ENCODE results near the gene RALY.
"Not testable (repeated sequence)": the region's sequence is repeated elsewhere in the genome, so short reads cannot be mapped to it uniquely, and the experiment has no call there.

RALY gene

DNA sequence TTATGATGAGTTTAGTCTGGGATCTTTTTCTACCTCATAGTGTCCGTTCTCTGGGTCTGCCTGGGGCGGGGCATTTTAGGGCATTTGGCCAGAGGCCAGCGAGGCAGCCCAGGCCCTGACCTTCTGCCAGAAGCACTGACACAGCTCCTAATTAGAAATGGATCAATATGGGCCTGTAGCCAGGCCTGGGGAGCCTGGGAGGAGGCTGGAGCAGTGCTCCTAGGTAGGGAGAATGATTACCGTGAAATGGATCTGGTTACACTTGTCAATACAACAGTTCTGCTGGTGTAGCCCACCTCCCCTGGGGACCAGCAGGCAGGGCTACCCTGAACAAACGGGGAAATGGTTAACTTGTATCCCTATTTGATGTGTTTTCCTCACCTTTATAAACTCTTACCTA, 23.0 kb downstream of the RALY start:
- no peak for DNase-seq (ENCODE audit: low read depth)

GRCh38 chr20:34017610-34018009, 23.9 kb downstream of the RALY start:
- DNase-seq (ENCODE audit: low read depth) = no peak

DNA sequence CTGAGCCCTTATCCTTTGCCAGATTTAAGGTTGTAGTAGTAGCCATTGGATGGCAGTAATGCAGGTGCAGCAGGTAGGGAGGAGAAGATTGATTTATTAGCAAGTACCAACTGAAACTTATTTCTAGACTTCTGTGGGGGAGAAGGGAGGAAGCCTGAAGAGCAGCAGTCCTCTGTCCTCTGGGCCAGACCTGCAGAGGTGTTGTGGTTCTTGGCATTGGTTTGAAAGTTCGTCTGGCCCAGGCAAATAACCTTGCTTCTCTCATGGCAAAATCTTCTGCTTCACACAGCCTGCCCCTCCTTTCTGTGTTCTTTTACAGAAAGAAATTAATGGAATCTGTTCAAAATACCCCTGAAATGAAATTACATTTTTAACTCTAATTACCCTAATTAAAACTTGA, 24.5 kb downstream of the RALY start:
- no peak for DNase-seq (ENCODE audit: low read depth)

DNA sequence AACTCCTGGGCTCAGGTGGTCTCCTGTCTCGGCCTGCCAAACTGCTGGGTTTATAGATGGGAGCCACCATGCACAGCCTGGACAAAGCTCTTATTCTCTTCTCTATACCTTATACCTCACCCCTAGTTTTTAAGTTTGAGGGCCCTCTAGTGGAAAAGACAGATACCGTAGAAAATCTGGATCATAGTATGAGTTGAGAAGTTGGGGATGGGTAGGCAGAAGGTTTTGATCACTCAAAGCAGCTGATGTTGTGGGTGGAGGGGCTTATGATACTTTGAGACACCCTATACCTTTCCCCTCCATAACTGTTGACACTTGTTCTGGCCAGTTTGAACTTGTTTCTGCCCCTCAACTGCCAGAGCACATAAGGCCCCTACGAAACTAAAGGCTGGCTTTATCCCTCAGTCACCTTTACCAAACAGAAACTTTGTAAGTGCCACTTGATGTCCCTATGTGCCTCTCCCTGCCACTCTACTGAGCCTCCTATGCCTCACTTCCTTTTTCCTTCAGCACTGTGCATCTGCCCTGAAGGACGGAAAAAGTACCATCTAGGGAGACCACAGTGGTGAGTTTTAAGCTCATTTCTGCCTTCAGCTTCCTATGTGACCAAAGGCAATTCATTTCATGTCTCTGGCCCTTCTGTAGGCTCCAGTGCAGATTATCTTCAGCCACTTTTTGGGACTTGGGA, 28.6 kb downstream of the RALY start:
- DNase-seq (ENCODE audit: low read depth) = no peak

DNA sequence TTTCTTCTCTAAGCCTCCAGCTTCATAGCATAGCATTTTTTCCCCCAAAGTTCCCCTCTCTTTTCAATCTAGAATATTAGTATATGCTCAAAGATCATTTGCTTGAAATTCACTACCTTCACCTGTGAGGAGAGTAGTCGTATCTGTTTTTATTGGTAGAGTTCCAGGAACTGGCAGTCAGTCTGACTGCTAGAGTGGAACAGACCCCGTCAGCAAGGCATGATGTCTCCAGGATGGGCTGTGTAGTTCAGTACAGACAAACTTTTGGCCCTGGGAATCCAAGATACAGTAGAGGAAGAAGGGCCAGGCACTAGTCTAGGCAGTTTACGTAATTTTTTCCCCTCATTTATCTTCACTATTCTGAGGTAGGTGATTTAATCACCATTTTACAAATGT, 29.1 kb downstream of the RALY start:
- no peak for DNase-seq (ENCODE audit: low read depth)

GRCh38 chr20:34023937-34024722, 30.4 kb downstream of the RALY start:
- DNase-seq (ENCODE audit: low read depth) = no peak

GRCh38 chr20:34024723-34025351, 31.1 kb downstream of the RALY start:
- DNase-seq (ENCODE audit: low read depth) = no peak

DNA sequence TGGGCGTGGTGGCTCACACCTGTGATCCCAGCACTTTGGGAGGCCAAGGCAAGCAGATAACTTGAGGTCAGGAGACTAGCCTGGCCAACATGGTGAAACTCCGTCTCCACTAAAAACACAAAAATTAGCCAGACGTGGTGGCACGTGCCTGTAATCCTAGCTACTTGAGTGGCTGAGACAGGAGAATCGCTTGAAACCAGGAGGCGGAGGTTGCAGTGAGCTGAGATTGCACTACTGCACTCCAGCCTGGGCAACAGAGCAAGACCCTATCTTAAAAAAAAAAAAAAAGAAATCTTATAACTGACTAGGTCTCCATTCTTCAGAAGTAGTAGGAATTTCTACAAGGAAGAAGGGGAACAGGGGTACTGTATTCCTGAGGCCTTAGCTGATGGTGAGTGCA, 34.3 kb downstream of the RALY start:
- not testable (repeated sequence) for DNase-seq (ENCODE audit: low read depth)

DNA sequence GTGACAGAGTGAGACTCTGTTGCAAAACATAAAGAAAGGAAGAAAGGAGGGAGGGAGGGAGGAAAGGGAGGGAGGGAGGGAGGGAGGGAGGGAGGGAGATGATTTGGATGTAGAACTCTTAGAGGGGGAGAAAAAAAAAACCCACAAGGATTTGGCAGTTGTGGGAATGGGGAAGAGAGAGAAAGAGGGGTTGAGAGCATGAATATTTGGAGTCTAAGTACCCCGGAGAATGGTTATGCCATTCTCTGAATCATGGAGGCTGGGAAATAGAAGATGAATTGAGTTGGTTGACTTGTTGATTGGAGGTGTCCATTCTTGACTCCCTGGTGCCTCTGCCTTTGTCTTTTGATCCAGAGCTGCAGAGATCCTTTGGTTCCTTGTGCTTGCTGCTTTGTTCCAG, 35.7 kb downstream of the RALY start:
- DNase-seq (ENCODE audit: low read depth) = no peak

GRCh38 chr20:34030456-34030855, 36.7 kb downstream of the RALY start:
- no peak for DNase-seq (ENCODE audit: low read depth)

GRCh38 chr20:34033903-34034302, 40.2 kb downstream of the RALY start:
- DNase-seq (ENCODE audit: low read depth) = no peak

GRCh38 chr20:34037121-34037520, 43.4 kb downstream of the RALY start:
- DNase-seq (ENCODE audit: low read depth) = no peak

GRCh38 chr20:34037767-34038166, 44.1 kb downstream of the RALY start:
- no peak for DNase-seq (ENCODE audit: low read depth)

DNA sequence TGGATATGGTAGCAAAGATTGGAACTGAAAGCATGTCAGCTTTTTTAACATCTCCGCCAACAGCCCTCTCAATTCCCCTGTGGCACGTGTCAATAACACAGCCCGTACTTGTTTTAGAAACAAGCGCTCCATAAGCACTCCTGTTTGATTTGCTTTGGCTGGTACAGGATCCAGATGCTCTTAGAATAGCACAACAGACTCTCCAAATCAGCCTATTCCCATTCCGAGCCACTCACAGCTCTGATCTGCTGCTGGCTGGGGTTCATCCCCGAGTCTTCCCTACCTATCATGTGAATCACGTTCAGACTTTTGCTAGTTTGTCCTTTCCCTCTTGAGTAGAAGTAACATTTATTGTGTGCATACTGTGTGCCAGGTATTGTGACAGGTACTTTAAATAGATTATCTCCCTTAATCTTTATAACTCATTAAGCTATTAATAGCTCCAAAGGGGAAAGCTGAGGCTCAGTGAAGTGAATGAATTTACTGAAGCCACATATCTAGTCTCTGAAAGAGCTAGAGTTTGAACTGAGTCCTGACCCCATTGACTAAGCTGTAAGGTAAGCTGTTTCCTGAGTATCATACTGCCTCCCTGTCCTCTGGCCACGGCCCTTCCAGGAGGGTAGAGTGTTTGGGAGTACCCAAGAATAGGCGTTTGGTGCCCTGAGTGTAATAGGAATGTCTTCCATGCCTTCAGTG, 46.7 kb downstream of the RALY start:
- DNase-seq (ENCODE audit: low read depth) = no peak

GRCh38 chr20:34041226-34041625, 47.5 kb downstream of the RALY start:
- DNase-seq (ENCODE audit: low read depth) = no peak

- DNase-seq (ENCODE audit: low read depth) = no peak
Measured at GRCh38 chr20:34042262-34042661, 48.6 kb downstream of the RALY start.

DNA sequence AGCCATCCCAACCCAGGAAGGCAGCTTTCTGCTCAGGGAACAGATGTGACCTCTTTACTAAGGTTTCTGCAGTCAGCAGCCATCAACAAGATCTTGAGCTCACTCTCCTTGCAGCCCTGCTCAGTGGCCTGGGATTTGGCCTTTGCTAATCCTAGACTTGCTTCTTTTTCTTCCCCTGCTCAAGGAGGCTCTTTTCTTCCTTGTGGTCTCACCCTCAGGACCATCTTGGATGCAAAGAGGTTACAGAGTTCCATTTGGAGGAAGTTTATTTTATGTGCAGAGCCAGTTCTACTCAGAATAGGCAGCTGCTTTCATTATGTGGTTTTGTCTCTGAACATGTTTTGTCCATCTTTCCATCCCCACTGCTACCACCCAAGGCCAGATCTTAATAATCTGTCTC, 49.3 kb downstream of the RALY start:
- DNase-seq (ENCODE audit: low read depth) = no peak

DNA sequence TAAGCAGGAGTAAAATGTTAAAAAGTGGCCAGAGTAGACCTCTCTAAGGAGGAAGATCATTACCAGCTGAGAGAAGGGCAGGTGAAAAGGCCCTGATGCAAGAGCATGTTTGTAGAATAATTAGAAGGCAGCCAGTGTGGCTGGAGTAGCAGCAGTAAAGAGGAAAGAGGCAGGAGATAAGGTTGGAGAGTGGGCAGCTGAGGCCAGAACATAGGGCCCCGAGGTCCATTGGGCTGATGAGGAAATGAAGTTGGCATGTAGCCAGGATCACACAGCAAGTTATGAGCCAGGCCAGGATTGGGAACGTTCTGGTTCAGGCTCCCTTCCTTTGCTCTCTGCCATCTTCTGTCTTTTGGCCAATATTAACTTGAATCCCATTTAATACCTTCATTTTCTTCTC, 51.6 kb downstream of the RALY start:
- DNase-seq (ENCODE audit: low read depth) = no peak

GRCh38 chr20:34045930-34046725, 52.4 kb downstream of the RALY start:
- no peak for DNase-seq (ENCODE audit: low read depth)

- DNase-seq (ENCODE audit: low read depth) = no peak
Measured at GRCh38 chr20:34047010-34047687, 53.4 kb downstream of the RALY start.

DNA sequence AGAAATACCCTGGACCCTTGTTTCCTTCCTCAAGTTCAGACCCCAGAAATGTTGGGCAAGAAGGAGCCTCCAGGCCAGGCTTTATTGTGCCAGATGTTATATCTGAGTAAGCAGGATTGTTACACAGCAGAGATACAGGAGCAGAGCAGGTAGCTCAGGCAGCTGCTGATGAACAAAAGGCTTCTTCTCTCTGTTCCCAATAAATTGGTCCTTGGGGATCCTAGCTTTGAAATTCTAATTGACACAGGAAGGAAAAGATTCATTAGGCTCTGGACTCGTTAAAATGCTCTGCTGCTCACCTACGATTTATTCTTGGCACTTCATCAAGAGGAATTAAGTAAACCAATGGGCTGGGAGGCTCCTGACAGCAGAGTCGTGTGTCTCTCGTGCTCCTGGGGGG, 54.2 kb downstream of the RALY start:
- DNase-seq (ENCODE audit: low read depth) = no peak
